GM12801 (cell line): Measurements from ENCODE around the gene IKBKE.

Experiments used
- CTCF ChIP-seq: IDR thresholded peaks from one replicate; pipeline ENCODE4 v1.5.1; 2011; ENCODE audit warnings: control low read depth; ENCODE audit not compliant: insufficient read length; ENCODE audit errors: extremely low read depth

Gene IKBKE

GRCh38 chr1:206469933-206470691 is at the start of gene IKBKE:
TSS of gene IKBKE (plus strand) at chr1:206470476. CDS start at chr1:206473228, 2,752 bp downstream.
- TF ChIP-seq CTCF: no peak

GRCh38 chr1:206421616-206422340 is 48.5 kb upstream of the IKBKE start:
- TF ChIP-seq CTCF: no peak

GRCh38 chr1:206422525-206422924 is 47.8 kb upstream of the IKBKE start:
- no peak for TF ChIP-seq CTCF

- no peak for TF ChIP-seq CTCF
Measured at GRCh38 chr1:206427291-206427690, 43.0 kb upstream of the IKBKE start.

- TF ChIP-seq CTCF: no peak
Measured at GRCh38 chr1:206429421-206429820, 40.9 kb upstream of the IKBKE start.

GRCh38 chr1:206430031-206430983 is 40.0 kb upstream of the IKBKE start:
- no peak for TF ChIP-seq CTCF

GRCh38 chr1:206435445-206435844 is 34.8 kb upstream of the IKBKE start:
- TF ChIP-seq CTCF: no peak
